Astrocyte of the cerebellum (primary cell): ENCODE data around the gene HSP90AA1.
"Not testable (repeated sequence)": the region's sequence is repeated elsewhere in the genome, so short reads cannot be mapped to it uniquely, and the experiment has no call there.

Experiments
- DNase-seq: peaks from one replicate; pipeline ENCODE4 v3.0.0-alpha.2; 2011; ENCODE audit warnings: low read depth
- H3K4me3 ChIP-seq: 2 replicates; pipeline ENCODE4 v1.5.1; 2011; ENCODE audit warnings: mild to moderate bottlenecking, low read depth, low read length, moderate library complexity
- CTCF ChIP-seq: IDR thresholded peaks from 2 replicates; pipeline ENCODE4 v1.5.1; 2012; ENCODE audit warnings: low read length, low read depth, moderate library complexity, mild to moderate bottlenecking; ENCODE audit errors: missing control alignments
- in situ Hi-C: cut with HindIII; loops from 2 replicates; pipeline ENCODE4 v1.10.0; 2017; ENCODE audit warnings: low sequenced_read_pairs

HSP90AA1 gene

GRCh38 chr14:102086709-102086971 lies 204 bp downstream of the HSP90AA1 start:
- no peak for TF ChIP-seq CTCF
- in situ Hi-C loops, result loop anchor here (25.0 kb wide), 1 partner anchor 226 kb away; the partner anchor contains the start of genes MOK and ZNF839
- no peak for DNase-seq
- peak overlapping the region; percentile 73 for H3K4me3 ChIP-seq

- no peak for DNase-seq
- no peak for TF ChIP-seq CTCF
- peak overlapping the region; percentile 73 for H3K4me3 ChIP-seq
- in situ Hi-C loops, result loop anchor here (25.0 kb wide), 1 partner anchor 226 kb away; the partner anchor contains the start of genes MOK and ZNF839
Observed at GRCh38 chr14:102085948-102086708, 716 bp downstream of the HSP90AA1 start.

GRCh38 chr14:102085488-102085887 lies 1.4 kb downstream of the HSP90AA1 start:
- no peak for TF ChIP-seq CTCF
- peak overlapping the region; percentile 73 for H3K4me3 ChIP-seq
- in situ Hi-C loops, result loop anchor here (25.0 kb wide), 1 partner anchor 227 kb away; the partner anchor contains the start of genes MOK and ZNF839
- DNase-seq, result no peak

- H3K4me3 ChIP-seq, result peak overlapping the region; percentile 73
- in situ Hi-C loops, result loop anchor here (25.0 kb wide), 1 partner anchor 227 kb away; the partner anchor contains the start of genes MOK and ZNF839
- no peak for DNase-seq
- no peak for TF ChIP-seq CTCF
Observed at GRCh38 chr14:102084931-102085330, 1.9 kb downstream of the HSP90AA1 start.

- in situ Hi-C loops, result loop anchor here (25.0 kb wide), 1 partner anchor 228 kb away; the partner anchor contains the start of genes MOK and ZNF839
- not testable (repeated sequence) for H3K4me3 ChIP-seq
Observed at GRCh38 chr14:102084522-102084921, 2.3 kb downstream of the HSP90AA1 start.

GRCh38 chr14:102081231-102082080 lies 5.4 kb downstream of the HSP90AA1 start:
- DNase-seq, result no peak
- TF ChIP-seq CTCF, result no peak
- in situ Hi-C loops, result loop anchor here (25.0 kb wide), 1 partner anchor 231 kb away; the partner anchor contains the start of genes MOK and ZNF839
- H3K4me3 ChIP-seq, result no peak overlapping the region

More at GRCh38 chr14:102084522-102084921, 2.3 kb downstream of the HSP90AA1 start:
- DNase-seq, result not testable (repeated sequence)
